IMR-90 (cell line): Measurements from ENCODE around the gene INPP5E. TPM values are rescaled to one million over a fixed set of nuclear protein-coding genes. Genes with fewer than 3 reads are reported as not detected.

Source experiments
- ATAC-seq: fragments of 200-7000 bp; cut with Tn5 transposase; 2 replicates; pipeline ENCODE4 v1.9.1; 2020; ENCODE audit warnings: low read depth, mild to moderate bottlenecking, moderate library complexity
- BruUV-seq: library from RNA; stranded (reverse); fragments of 400-500 nt; replicated peaks from 2 replicates; lab custom pipeline; 2021; lab: Mats Ljungman, UMichigan
- CTCF ChIA-PET: fragments of 300-600 bp; formaldehyde crosslinking; extraction: SDS; loops from one replicate; lab custom pipeline; 2021; ENCODE audit warnings: antibody characterized with exemption; lab: Yijun Ruan, JAX
- POLR2A ChIA-PET: fragments of 300-600 bp; sonication (Branson Sonifier 250); formaldehyde crosslinking; loops from one replicate; lab custom pipeline; 2022; ENCODE audit warnings: antibody characterized with exemption; ENCODE audit not compliant: unreplicated experiment; lab: Charles Lee
- DNase-seq: peaks from one replicate; pipeline ENCODE4 v3.0.0; 2013
- H2AFZ ChIP-seq: replicated peaks from 2 replicates; pipeline ENCODE3; 2013; ENCODE audit warnings: low read length, mild to moderate bottlenecking; ENCODE audit not compliant: poor library complexity
- H2AK5ac ChIP-seq: 2 replicates; pipeline ENCODE4 v1.6.1; 2013; ENCODE audit warnings: low read depth, low read length, inconsistent platforms
- H2AK9ac ChIP-seq: replicated peaks from 2 replicates; pipeline ENCODE3; 2013; ENCODE audit warnings: mild to moderate bottlenecking, low read depth, low read length, moderate library complexity; ENCODE audit not compliant: poor library complexity
- H2BK120ac ChIP-seq: 2 replicates; pipeline ENCODE4 v1.6.1; 2013; ENCODE audit warnings: low read depth, low read length, inconsistent platforms
- H2BK15ac ChIP-seq: 3 replicates; pipeline ENCODE4 v1.6.1; 2013; ENCODE audit warnings: low read depth, low read length, inconsistent platforms
- H2BK20ac ChIP-seq: 2 replicates; pipeline ENCODE4 v1.6.1; 2013; ENCODE audit warnings: low read depth, mild to moderate bottlenecking, inconsistent platforms, low read length, moderate library complexity
- H2BK5ac ChIP-seq: 2 replicates; pipeline ENCODE4 v1.6.1; 2013; ENCODE audit warnings: mild to moderate bottlenecking, low read depth, low read length, inconsistent platforms; ENCODE audit not compliant: poor library complexity, severe bottlenecking
- H3K14ac ChIP-seq: replicated peaks from 2 replicates; pipeline ENCODE4 v1.6.1; 2013; ENCODE audit warnings: low read depth, low read length, inconsistent platforms
- H3K18ac ChIP-seq: 2 replicates; pipeline ENCODE4 v1.6.1; 2013; ENCODE audit warnings: low read depth, low read length, control low read depth
- H3K23ac ChIP-seq: 2 replicates; pipeline ENCODE4 v1.6.1; 2013; ENCODE audit warnings: low read depth, low read length, inconsistent platforms
- H3K27ac ChIP-seq: 2 replicates; pipeline ENCODE4 v1.5.1; 2013; ENCODE audit warnings: mild to moderate bottlenecking, control low read depth, low read length; ENCODE audit not compliant: insufficient read depth
- H3K27me3 ChIP-seq: 2 replicates; pipeline ENCODE4 v1.6.1; 2013; ENCODE audit warnings: low read length; ENCODE audit not compliant: control insufficient read depth, insufficient read depth
- H3K36me3 ChIP-seq: 2 replicates; pipeline ENCODE4 v1.6.1; 2013; ENCODE audit warnings: low read length, mixed read lengths; ENCODE audit not compliant: control insufficient read depth, insufficient read depth
- H3K4ac ChIP-seq: 2 replicates; pipeline ENCODE4 v1.6.1; 2013; ENCODE audit warnings: low read depth, low read length, inconsistent platforms
- H3K4me1 ChIP-seq: 2 replicates; pipeline ENCODE4 v1.6.1; 2013; ENCODE audit warnings: low read length, mixed read lengths; ENCODE audit not compliant: control insufficient read depth, insufficient read depth
- H3K4me2 ChIP-seq: 2 replicates; pipeline ENCODE4 v1.6.1; 2013; ENCODE audit warnings: low read depth, mild to moderate bottlenecking, control low read depth, low read length, moderate library complexity
- H3K4me3 ChIP-seq: 2 replicates; pipeline ENCODE4 v1.5.1; 2013; ENCODE audit warnings: low read depth, mild to moderate bottlenecking, control low read depth, low read length, moderate library complexity; ENCODE audit not compliant: insufficient read depth
- H3K56ac ChIP-seq: 2 replicates; pipeline ENCODE4 v1.6.1; 2013; ENCODE audit warnings: low read length, inconsistent platforms; ENCODE audit not compliant: insufficient read depth; ENCODE audit errors: extremely low read depth
- H3K79me1 ChIP-seq, 2 experiments: 2 replicates each; pipeline ENCODE4 v1.6.1; 2013; ENCODE audit warnings: low read length in 2 of 2, inconsistent platforms in 1 of 2, low read depth in 1 of 2
- H3K9ac ChIP-seq: 2 replicates; pipeline ENCODE4 v1.6.1; 2013; ENCODE audit warnings: low read depth, low read length, control low read depth
- H3K9me1 ChIP-seq: 2 replicates; pipeline ENCODE4 v1.6.1; 2013; ENCODE audit warnings: low read length, inconsistent platforms; ENCODE audit not compliant: insufficient read depth
- H3K9me3 ChIP-seq: 2 replicates; pipeline ENCODE4 v1.6.1; 2013; ENCODE audit warnings: low read length; ENCODE audit not compliant: control insufficient read depth, insufficient read depth
- H4K20me1 ChIP-seq: 2 replicates; pipeline ENCODE4 v1.6.1; 2013; ENCODE audit warnings: low read length, inconsistent platforms; ENCODE audit not compliant: insufficient read depth
- H4K5ac ChIP-seq: 2 replicates; pipeline ENCODE4 v1.6.1; 2013; ENCODE audit warnings: mild to moderate bottlenecking, low read depth, low read length, control low read depth
- H4K8ac ChIP-seq, 2 experiments: 2 replicates each; pipeline ENCODE4 v1.6.1; 2013; ENCODE audit warnings: low read depth in 2 of 2, low read length in 2 of 2, control low read depth in 1 of 2, inconsistent platforms in 1 of 2
- H4K91ac ChIP-seq: 2 replicates; pipeline ENCODE4 v1.6.1; 2013; ENCODE audit warnings: low read depth, low read length, inconsistent platforms; ENCODE audit not compliant: insufficient read depth
- ELK1 ChIP-seq: fragments of 150-350 bp; IDR thresholded peaks from 2 replicates; pipeline ENCODE4 v1.6.1; 2016; ENCODE audit warnings: low read depth, mild to moderate bottlenecking, low read length, moderate library complexity, borderline replicate concordance
- POLR2A ChIP-seq: IDR thresholded peaks from 2 replicates; pipeline ENCODE4 v1.6.1; 2012; ENCODE audit warnings: mild to moderate bottlenecking, low read depth, low read length
- RFX5 ChIP-seq: IDR thresholded peaks from 2 replicates; pipeline ENCODE4 v1.8.0; 2012; ENCODE audit warnings: low read depth, mild to moderate bottlenecking, low read length, moderate library complexity
- WGBS, 2 experiments: methylation state at CpG; one replicate each; pipeline versions ENCODE4 v1.1.5 to v1.1.7; 2013; ENCODE audit warnings: missing lambda C conversion rate in 2 of 2; ENCODE audit not compliant: insufficient read length in 1 of 2; ENCODE audit errors: extremely low coverage in 2 of 2; 5-methylcytosine and 5-hydroxymethylcytosine counted together
- dilution Hi-C: fragments of 300-500 bp; cut with HindIII; formaldehyde crosslinking; loops from one replicate; pipeline ENCODE4 v1.14.3; 2018; ENCODE audit warnings: low sequenced_read_pairs; ENCODE audit not compliant: unreplicated experiment
- in situ Hi-C: fragments of 300-500 bp; cut with MboI; formaldehyde crosslinking; loops from 3 replicates; pipeline ENCODE4 v1.14.3; 2019; ENCODE audit warnings: low sequenced_read_pairs, inconsistent platforms, mixed read lengths
- intact Hi-C: fragments of 100-400 bp; cut with micrococcal nuclease; formaldehyde crosslinking; loops from 2 replicates; pipeline ENCODE4 v1.10.0; 2022
- polyA plus RNA-seq, 3 experiments: library from polyadenylated mRNA; depleted of rRNA; stranded (reverse); fragments of >200 nt; gene quantifications; 2 replicates each; pipeline ENCODE4 v1.2.3, GENCODE V29; 2012; ENCODE audit warnings: low replicate concordance in 1 of 3
- total RNA-seq: library from RNA; depleted of rRNA; stranded (reverse); fragments of >200 nt; gene quantifications from 2 replicates; pipeline ENCODE4 v1.2.3, GENCODE V29; 2012

INPP5E gene
- total and polyA plus RNA-seq, 2 of the 4 experiments (the other 2 are of a cell fraction), result 1.6 to 9.4 TPM

GRCh38 chr9:136444102-136444501, 4.5 kb upstream of the INPP5E start:
- CTCF ChIA-PET, result interaction anchor here (0.6 kb wide), 1 partner anchor 267 kb away, joined by 8 read pairs; no protein-coding TSS in a partner anchor
- H4K8ac ChIP-seq, result no peak overlapping the region

More at GRCh38 chr9:136444102-136444501, 4.5 kb upstream of the INPP5E start:
- intact Hi-C loops (no loop called here), dilution Hi-C loops (no loop called here), in situ Hi-C loops (no loop called here)
- Histone ChIP-seq H3K18ac (no peak overlapping the region), H2AFZ (peak overlapping the region; percentile 41), H4K20me1 (peaks cover 35% of the 10 kb centered on the region), H3K14ac (no peak overlapping the region), H2BK20ac (no peak overlapping the region), H2BK120ac (no peak overlapping the region), H2AK9ac (no peak overlapping the region), H3K27me3 (no peaks in the 10 kb centered on the region), H3K27ac (no peak overlapping the region), H3K9ac (no peak overlapping the region), H2BK5ac (no peak overlapping the region), H3K4me1 (peaks cover 3% of the 10 kb centered on the region), H2BK15ac (no peak overlapping the region), H4K91ac (no peak overlapping the region), H3K4me2 (no peak overlapping the region), H3K56ac (no peak overlapping the region), H3K9me3 (no peaks in the 10 kb centered on the region), H2AK5ac (no peak overlapping the region), H3K36me3 (peaks cover 83% of the 10 kb centered on the region), H3K4me3 (no peak overlapping the region), H3K23ac (no peak overlapping the region), H3K4ac (no peak overlapping the region), H3K79me1 (peaks cover 9 to 45% of the 10 kb centered on the region in 2 experiments; a peak in 3 of 4 replicates), H3K9me1 (no peaks in the 10 kb centered on the region), H4K5ac (no peak overlapping the region)
- WGBS, 2 experiments, result 97% methylated on average over 17 of the region's 20 CpGs; no CpG with 5 or more reads in 1 of the 2 experiments
- POLR2A ChIA-PET, result no interaction called here
- no peak for TF ChIP-seq ELK1
- TF ChIP-seq POLR2A, result no peak
- TF ChIP-seq RFX5, result no peak
- ATAC-seq (no peak), DNase-seq (no peak)
- BruUV-seq, result no TSS peak
